ENCODE data around the gene ING5. TPM values are rescaled to one million over a fixed set of nuclear protein-coding genes. Genes with fewer than 3 reads are reported as not detected.
"Not testable (repeated sequence)": the region's sequence is repeated elsewhere in the genome, so short reads cannot be mapped to it uniquely, and the experiment has no call there.

Gene ING5
- total RNA-seq, 1 donor from 2014 or later: 16.2 TPM

DNA sequence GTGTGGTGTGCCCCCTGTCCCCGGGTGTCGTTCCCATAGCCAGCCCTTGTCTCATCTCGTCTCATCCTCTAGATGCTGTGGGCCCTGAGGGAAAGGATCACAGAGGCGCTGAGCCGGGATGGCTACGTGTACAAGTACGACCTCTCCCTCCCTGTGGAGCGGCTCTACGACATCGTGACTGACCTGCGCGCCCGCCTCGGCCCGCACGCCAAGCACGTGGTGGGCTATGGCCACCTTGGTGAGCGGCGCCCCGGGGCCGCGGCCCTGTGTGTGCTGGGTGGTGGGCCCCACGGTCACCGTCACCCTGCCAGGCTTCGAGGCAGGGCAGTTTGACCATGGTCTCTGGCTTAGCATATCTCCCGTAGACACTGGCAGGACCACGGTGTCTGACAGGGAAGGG, 53.9 kb downstream of the ING5 start:
- no peak for DNase-seq (ENCODE audit: extremely low read depth, low read depth, low spot score)

DNA sequence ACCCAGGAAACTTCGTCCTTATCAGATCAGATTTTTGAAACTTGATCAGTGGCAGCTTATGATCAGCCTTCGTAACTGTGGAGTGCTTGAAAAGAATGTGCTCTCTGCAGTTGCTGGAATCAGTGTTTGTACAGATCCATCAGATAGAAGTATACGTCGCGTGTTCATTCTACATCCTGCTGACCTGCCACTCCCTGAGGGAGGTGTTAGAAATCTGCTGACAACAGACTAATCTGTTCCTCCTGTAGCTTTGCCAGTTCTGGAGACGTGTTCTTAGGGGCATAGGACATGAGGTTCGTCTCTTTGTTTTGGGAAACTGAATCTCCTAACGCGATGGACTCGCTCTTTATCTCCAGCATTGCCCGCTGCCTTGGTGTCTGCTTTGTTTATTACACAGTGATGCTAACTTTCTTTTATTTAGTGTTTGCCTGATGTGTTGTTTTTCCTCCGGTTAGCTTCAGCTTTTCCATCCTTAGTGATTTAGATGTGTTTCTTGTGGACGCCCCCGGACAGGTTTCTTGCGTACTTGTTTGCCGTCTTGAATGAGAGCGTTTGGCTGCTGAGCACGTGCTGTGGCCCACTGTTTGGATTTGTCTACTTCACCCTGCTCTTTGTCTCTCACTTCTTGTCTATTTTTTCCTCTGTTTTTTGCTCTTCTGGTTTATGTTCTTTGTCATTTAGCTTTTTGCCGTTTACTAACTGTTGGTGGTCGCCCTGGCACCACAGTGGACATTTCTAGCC, 57.4 kb downstream of the ING5 start:
- no peak for DNase-seq (ENCODE audit: extremely low read depth, low read depth, low spot score)

DNA sequence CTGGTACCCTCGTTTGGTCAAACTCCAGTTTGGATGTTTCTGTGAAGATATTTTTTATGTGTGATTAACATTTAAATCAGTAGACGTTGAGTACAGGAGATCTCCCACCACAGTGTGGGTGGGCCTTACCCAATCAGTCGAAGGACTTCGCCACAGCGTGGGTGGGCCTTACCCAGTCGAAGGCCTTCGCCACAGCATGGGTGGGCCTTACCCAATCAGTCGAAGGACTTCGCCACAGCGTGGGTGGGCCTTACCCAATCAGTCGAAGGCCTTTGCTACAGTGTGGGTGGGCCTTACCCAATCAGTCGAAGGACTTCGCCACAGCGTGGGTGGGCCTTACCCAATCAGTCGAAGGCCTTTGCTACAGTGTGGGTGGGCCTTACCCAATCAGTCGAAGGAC, 58.1 kb downstream of the ING5 start:
- not testable (repeated sequence) for DNase-seq (ENCODE audit: extremely low read depth, low read depth, low spot score)

DNA sequence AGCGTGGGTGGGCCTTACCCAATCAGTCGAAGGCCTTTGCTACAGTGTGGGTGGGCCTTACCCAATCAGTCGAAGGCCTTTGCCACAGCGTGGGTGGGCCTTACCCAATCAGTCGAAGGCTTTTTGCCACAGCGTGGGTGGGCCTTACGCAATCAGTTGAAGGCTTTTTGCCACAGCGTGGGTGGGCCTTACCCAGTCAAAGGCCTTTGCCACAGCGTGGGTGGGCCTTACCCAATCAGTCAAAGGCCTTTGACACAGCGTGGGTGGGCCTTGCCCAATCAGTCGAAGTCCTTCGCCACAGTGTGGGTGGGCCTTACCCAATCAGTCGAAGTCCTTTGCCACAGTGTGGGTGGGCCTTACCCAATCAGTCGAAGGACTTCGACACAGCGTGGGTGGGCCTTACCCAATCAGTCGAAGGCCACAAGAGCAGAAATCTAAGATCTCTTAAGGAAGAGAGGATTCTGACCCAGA, 58.5 kb downstream of the ING5 start:
- no peak for DNase-seq (ENCODE audit: extremely low read depth, low read depth, low spot score)

DNA sequence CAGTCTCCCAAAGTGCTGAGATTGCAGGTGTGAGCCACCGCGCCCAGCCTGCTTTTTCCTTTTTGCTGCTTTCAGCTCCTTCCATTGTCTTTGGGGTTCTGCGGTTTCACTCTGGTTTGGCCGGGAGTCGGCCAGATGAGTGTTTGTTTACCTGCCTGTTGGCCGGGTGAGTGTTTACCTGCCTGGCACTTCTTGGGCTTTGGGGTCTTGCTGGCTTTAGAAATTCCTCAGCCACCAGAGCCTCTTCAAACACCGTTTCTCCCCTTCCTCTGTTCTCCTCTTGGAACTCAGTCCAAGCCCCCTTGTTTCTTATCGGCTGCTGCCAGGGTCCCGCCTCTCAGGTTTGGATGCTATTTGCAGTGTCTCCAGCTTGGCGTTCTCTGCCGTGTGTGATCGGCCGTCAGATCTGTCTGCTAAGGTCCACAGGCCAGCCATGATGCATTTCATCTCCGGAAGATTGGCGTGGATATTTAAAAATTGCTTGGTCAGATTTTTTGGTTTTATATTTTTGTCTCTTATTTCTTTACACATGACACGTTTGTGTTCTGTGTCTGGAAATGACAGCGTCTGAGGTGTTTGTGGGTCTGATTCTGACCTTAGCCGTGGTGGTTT, 60.6 kb downstream of the ING5 start:
- no peak for DNase-seq (ENCODE audit: extremely low read depth, low read depth, low spot score)

DNA sequence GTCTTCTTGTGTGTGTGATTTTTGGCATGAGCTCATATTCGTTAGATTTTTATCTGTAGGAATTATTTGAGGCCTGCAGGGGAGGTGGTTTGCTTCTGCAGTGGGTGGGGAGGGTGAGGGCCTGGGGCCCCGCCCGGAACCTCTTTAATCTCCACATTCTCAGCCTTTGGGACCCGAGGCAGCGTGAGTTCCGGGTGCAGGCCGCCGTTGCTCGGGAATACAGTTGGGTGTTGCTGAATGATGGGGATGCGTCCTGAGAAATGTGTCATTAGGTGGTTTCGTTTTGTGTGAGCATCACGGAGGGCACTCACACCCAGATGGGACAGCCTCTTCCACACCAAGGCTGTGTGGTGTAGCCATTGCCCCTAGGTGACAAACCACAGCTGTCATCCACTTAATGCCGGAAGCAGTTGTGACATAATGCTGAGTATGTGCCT, 61.1 kb downstream of the ING5 start:
- no peak for DNase-seq (ENCODE audit: extremely low read depth, low read depth, low spot score)

DNA sequence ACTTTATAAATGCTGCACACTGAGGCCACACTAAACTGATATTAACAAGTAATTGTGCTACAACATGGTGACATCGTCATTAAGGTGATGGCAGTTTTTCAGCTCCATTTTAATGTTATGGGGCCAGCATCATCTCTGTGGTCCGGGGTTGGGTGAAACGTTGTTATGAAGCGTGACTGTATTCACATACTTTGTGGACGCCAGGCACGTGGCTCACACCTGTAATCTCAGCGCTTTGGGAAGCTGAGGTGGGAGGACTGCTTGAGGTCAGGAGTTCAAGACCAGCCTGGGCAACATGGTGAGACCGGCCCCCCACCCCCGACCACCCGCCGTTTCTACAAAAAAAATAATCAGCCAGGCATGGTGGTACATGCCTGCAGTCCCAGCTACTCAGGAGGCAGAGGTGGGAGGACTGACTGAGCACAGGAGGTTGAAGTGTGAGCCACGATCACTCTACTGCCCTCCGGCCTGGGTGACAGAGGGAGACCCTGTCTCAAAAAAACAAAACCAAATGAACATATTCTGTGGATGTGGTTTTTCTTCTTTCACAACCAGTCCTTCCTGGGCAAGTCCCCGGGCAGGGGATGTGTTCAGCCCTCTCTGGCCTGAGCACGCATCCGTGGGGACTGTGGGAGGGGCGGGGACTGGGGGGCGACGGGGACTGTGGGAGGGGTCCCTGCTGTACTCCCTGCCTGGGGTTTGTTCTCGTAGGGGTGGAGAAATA, 61.9 kb downstream of the ING5 start:
- DNase-seq (ENCODE audit: extremely low read depth, low read depth, low spot score): no peak

DNA sequence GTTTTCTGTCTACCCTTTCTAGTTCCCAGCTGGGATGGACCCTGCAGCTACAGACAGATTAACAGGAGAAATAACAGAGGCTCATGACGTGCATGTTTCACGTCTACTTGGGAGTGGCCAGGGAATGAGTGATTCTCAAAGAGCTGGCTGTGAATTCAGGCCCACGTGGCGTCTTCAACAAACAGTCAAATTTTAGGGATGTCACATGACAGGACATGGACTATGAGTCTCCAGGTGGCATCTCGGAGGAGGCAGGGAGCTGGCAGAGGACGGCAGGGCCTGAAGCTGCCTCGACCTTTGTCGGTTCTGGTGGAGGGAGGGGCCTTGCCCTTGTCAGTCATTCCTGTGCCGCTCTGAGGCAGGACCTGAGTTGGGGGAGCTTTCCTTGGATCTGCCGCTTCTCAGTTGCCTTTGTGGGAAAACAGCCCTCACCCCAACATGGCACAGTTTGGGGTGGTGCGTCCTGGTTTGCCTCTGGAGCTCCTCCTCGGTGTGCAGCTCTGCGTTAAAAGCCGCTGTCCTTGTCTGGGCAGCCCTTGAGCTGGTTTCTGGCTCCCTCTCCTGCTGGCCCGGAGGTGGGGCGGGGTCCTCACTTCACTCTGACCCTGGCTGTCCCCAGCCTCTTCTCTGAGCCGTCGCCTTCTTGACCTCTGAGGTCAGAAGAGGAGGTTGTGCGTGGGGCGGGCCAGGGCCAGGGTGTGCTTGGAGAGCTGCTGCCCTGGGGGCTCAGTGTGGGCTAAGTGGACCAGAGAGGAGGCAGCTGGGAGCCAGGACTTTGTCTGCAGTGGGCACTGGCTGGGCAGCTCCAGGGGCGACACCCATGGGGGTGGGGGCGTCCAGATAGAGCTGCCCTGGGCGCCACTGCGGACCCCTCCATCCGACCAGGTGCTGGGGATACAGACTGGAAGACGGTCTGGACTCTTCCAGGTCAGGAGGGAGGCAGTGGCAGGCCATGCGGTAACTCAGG, 62.7 kb downstream of the ING5 start:
- no peak for DNase-seq (ENCODE audit: extremely low read depth, low read depth, low spot score)

DNA sequence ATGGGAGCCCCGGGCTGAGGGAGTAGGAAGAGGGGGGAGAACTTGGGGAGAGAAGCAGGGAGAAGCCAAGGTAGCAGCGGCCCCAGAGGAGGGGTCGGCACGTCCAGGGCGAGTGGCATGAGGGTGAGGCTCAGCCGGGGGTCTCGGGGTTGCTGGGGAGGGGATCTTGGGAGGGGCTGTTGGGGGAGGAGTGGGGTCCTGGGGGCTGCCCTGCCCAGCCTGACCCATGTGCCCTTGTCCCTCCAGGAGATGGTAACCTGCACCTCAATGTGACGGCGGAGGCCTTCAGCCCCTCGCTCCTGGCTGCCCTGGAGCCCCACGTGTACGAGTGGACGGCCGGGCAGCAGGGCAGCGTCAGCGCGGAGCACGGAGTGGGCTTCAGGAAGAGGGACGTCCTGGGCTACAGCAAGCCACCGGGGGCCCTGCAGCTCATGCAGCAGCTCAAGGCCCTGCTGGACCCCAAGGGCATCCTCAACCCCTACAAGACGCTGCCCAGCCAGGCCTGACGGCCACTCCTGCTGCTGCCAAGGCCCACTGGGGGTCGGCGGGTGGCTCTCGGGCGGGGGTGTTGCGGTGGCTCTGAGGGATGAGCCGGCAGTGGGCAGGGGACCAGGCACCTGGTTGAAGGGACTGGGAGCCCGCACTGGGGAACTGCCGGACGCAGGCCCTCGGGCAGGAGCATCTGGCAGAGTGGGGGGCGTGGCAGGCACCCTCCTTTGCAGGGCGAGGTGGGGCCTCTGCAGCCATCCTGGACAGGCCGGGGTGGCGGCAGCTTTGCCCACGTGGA, 65.8 kb downstream of the ING5 start:
- no peak for DNase-seq (ENCODE audit: extremely low read depth, low read depth, low spot score)

DNA sequence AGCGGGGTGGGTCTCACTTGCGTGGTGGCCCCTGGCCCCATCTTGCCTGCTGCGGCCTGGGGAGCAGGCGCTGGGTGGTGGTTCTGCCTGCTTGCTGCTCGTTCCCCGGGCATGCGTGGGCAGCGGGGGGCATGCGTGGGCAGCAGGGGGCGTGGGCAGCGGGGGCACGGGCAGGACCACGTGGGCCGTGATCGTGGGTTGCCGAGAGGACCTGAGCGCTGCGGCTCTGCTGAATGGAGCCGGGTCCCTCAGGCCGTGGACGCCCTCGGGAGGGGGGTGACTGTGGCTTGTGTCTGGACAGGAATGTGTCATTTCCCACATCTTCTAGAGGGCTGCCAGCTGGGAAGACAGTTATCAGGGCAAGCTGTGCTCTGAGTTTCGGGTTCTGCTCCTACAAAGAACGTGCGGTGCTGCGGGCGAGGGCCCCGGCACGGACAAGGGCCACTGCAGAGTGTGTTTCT, 66.4 kb downstream of the ING5 start:
- DNase-seq (ENCODE audit: extremely low read depth, low read depth, low spot score): no peak

DNA sequence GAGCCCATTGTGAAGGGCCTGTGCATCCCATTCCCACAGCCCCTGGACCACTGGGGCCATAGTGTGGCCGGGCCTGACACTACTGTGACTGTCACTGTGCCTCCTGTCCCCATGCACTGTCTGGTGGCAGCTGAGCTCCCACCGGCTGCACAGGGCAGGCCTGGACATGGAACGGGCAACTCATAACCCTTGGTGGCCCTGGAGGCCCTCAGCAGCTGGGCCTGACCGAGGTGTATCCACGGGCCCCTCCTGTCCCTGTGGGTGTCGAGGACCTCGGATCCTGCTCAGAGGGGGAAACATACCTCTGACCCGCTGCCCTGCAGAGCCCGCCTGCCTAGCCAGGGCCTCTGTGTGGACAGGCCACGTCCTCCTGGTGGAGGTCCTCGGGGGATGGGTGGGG, 67.0 kb downstream of the ING5 start:
- no peak for DNase-seq (ENCODE audit: extremely low read depth, low read depth, low spot score)

DNA sequence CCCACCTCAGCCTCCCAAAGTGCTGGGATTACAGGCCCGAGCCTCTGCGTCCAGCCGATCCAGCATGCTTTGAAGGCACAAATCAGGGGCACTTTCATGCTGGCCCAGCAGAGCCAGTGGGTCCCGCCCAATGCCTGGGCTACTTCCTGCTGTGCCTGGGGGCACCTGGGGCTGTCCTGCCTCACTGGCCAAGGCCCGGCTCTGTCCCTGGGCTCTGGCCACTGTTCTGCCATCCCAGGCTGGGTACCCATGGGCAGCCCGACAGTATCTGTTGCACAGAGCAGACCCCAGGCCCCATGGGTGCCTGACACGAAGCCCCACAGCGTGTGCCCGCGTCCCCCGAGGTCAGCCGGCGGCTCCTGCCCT, 68.0 kb downstream of the ING5 start:
- no peak for DNase-seq (ENCODE audit: extremely low read depth, low read depth, low spot score)

DNA sequence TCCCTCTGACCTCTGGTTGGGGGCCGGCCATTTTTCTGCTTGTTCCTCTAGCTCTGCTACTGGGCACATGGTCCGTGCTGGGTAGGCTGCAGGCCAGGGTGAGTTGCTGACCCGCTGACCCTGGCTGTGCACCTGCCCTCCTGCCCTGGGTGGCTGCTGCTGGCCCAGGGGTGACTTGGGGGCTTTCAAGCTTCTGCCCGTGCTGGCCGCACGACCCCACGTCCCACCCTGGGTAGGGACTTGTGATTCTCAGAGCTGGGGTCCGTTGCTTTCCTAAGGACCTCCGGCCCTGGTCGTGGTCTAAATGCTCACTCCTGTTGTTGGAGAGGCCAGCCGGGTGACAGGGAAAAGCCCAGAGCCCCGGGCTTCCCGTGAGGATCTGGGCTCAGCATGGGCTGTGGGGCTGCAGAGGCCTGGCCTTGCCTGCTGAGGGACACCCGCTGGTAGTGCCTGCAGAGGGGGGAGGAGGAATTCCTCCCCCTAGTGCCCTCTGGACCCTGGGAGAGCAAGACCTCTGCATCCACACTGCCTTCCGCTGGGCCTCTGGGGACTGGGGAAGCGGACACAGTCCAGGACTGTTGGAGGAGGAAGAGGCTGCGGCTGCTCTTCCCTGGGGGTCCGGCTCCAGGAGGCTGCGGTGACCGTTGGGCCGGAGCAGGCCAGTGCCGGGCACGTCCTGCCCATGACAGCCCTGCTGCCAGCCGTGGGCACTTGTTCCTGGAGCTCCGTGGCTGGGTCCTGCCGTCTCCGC, 68.5 kb downstream of the ING5 start:
- DNase-seq (ENCODE audit: extremely low read depth, low read depth, low spot score): no peak

DNA sequence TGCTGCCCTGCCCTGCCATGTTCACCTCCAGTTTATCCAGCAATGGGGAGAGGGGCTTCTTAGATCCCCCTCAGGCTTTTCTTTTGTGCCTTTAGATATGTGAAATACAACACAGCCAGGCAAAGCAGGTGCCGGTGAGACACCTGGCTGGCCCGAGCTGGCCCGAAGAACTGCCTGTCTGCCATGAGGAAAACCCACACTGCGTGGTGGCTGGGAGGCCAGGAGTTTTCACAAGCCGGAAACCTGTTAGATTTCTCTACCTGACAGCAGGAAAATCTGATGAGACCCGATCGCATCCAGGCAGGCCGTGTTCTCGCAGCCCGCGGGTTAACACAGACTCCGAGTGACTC, 69.1 kb downstream of the ING5 start:
- no peak for DNase-seq (ENCODE audit: extremely low read depth, low read depth, low spot score)

DNA sequence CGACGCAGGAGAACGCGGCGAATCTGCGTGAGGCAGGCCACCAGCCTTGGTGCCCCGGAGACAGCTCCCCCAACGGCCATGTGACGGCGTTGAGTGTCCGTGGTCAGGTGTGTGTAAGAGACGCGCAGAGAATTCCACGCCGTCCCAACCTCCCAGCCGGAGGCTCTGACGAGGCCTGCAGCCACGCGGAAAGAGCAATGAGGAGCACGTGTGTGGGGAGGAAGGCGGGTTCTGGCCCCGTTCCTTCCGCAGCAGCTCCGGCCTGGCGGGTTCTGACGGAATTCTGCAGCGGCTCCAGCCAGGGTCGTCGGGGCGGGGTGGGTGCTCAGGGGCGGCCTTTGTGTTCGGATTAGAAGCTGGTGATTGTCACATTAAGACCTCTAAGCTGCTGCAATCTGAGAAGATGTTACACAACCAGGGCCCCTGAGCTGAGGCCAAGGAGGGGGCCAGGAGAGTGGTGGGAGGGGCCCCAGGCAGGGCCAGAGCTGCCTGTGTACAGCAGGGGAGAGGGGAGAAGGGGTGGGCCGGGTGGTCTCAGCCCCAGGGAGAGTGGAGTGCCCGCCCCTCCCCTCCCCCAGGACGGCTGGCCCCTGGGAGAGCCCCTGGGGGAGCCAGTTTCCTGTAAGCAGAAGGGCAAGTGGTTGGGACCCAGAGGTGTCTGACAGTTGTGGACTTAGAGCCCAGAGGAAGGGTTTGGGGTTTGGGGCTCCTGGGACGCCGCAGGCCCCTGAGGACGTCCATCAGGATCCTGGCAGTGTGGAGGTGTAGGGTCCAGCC, 69.6 kb downstream of the ING5 start:
- no peak for DNase-seq (ENCODE audit: extremely low read depth, low read depth, low spot score)

DNA sequence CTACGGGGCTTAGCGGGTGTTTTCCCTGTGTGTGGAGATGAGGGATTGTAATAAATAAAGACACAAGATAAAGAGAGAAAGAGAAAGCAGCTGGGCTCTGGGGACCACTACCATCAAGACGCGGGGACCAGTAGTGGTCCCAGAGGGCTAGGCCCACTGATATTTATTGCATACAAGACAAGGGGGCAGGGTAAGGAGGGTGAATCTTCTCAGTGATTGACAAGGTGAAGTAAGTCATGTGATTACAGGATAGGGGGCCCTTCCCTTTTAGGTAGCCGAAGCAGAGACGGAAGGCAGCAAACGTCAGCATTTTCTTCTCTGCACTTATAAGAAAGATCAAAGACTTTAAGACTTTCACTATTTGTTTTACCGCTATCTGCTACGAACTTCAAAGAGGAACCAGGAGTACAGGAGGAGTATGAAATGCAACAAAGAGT, 70.2 kb downstream of the ING5 start:
- no peak for DNase-seq (ENCODE audit: extremely low read depth, low read depth, low spot score)

DNA sequence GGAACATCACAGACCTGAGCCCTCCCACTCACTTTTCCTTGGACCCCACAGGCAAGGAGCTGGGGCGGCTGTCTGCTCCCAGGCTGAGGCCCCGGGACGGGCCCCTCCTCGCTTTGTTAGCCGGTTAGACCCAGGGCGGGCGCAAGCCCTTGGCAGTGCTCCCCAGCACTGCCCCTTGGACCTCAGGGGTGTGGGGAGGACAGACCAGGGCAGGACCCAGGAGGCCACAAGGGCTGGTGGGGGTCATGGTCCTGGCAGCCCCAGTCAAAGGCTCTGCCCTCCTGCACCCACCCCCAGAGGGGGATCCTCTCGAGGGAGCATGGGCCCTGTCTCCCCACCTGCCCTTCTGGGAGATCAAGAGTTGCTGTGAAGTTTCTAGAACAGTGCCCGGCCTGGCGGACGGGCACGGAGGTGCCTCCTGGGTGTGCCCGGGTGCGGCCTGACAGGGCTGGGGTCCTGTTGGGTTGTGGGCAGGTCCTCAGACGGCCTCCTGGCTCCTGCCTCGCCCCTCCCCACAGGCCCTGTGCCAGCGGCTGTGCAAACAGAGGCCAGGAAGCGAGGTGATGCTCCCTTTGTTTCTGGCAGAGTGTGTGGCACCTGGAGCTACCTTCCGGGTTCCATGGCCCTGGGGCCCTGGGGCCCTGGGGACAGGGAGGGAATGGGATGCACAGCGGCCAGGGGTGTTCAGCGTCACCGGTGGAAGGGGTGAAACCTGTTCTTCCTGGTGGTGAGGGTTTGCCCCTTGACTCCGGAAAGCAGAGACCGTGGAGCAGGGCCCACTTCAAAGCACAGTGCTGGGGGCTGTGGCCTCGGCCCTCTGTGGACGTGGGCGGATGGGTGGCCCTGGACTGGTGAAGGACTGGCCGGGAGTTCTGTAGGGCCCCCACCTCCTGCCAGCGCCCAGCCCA, 71.9 kb downstream of the ING5 start:
- no peak for DNase-seq (ENCODE audit: extremely low read depth, low read depth, low spot score)

Measured in glomerular endothelial cell (primary cell).